D721Med (cell line): ENCODE measurements around the gene COL24A1.

Experiments used
- DNase-seq: peaks from one replicate; pipeline ENCODE4 v3.0.0; 2011; ENCODE audit warnings: low spot score; ENCODE audit not compliant: insufficient read length
- FAIRE-seq: peaks from 2 replicates; lab custom pipeline; 2011; peaks lifted over from hg19 to GRCh38; lab: Jason Lieb, UNC
- TF ChIP-seq, protein P1 (sequence below): IDR thresholded peaks from 2 replicates; pipeline ENCODE4 v1.5.1; 2012; ENCODE audit warnings: mild to moderate bottlenecking, control low read depth; ENCODE audit not compliant: insufficient read depth; ENCODE audit errors: missing control alignments

Gene COL24A1

DNA sequence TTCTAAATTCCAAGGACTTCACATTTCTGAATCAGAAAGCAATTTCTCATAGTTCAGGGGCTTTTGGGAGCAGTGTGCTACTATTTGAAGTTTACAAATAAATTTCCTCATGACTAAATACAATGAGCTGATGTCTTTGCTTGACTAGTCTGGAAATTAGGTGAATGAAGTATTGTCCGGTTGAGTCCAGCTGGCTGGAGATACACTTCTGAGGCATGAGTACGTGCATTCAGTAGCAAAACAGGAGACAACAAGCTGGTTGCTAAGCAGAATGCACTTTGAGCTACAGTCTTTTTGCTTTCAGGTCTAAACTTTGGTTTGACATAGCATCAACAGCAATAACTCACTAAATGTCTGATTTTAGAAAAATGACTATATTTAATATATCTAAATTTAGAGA is 475.5 kb downstream of the COL24A1 start:
- no peak for DNase-seq
- TF ChIP-seq, protein P1, sequence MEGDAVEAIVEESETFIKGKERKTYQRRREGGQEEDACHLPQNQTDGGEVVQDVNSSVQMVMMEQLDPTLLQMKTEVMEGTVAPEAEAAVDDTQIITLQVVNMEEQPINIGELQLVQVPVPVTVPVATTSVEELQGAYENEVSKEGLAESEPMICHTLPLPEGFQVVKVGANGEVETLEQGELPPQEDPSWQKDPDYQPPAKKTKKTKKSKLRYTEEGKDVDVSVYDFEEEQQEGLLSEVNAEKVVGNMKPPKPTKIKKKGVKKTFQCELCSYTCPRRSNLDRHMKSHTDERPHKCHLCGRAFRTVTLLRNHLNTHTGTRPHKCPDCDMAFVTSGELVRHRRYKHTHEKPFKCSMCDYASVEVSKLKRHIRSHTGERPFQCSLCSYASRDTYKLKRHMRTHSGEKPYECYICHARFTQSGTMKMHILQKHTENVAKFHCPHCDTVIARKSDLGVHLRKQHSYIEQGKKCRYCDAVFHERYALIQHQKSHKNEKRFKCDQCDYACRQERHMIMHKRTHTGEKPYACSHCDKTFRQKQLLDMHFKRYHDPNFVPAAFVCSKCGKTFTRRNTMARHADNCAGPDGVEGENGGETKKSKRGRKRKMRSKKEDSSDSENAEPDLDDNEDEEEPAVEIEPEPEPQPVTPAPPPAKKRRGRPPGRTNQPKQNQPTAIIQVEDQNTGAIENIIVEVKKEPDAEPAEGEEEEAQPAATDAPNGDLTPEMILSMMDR = no peak
- no peak for FAIRE-seq
